Cardiac fibroblast (primary cell): Measurements from ENCODE around the gene ALKBH4.

Experiments used
- DNase-seq, 2 donors: peaks; one replicate each; pipeline versions ENCODE4 v3.0.0 to v3.0.0-alpha.2; 2010; ENCODE audit warnings: low read depth in 2 of 2
- H3K4me3 ChIP-seq, 2 donors: replicated peaks in 1 of 2; 1 replicate in 1 of 2; 2 replicates in 1 of 2; pipeline ENCODE4 v1.5.1; 2011; ENCODE audit warnings: low read depth in 2 of 2, low read length in 2 of 2, mild to moderate bottlenecking in 2 of 2, moderate library complexity in 1 of 2
- CTCF ChIP-seq: IDR thresholded peaks from one replicate; pipeline ENCODE4 v1.5.1; 2011; ENCODE audit warnings: low read depth, mild to moderate bottlenecking, low read length, inconsistent platforms

The ALKBH4 gene

GRCh38 chr7:102454468-102454867 is 10.2 kb downstream of the ALKBH4 start:
- no peak overlapping the region for H3K4me3 ChIP-seq
- TF ChIP-seq CTCF: no peak
- DNase-seq: no peak

GRCh38 chr7:102453319-102453718 is 11.3 kb downstream of the ALKBH4 start:
- DNase-seq: no peak
- H3K4me3 ChIP-seq: no peak overlapping the region
- TF ChIP-seq CTCF: no peak

- no peak overlapping the region for H3K4me3 ChIP-seq
- no peak for TF ChIP-seq CTCF
- no peak for DNase-seq
Measured at GRCh38 chr7:102452451-102452850, 12.2 kb downstream of the ALKBH4 start.

GRCh38 chr7:102451371-102452054 is 13.2 kb downstream of the ALKBH4 start:
- TF ChIP-seq CTCF: no peak
- no peak for DNase-seq
- H3K4me3 ChIP-seq: no peak overlapping the region

GRCh38 chr7:102450242-102450641 is 14.4 kb downstream of the ALKBH4 start:
- no peak for DNase-seq
- TF ChIP-seq CTCF: peak; percentile 12
- H3K4me3 ChIP-seq: no peak overlapping the region

- TF ChIP-seq CTCF: no peak
Measured at GRCh38 chr7:102449136-102449535, 15.5 kb downstream of the ALKBH4 start.

GRCh38 chr7:102447311-102447710 is 17.4 kb downstream of the ALKBH4 start:
- no peak for DNase-seq
- no peak for TF ChIP-seq CTCF
- no peak overlapping the region for H3K4me3 ChIP-seq

More at GRCh38 chr7:102449136-102449535, 15.5 kb downstream of the ALKBH4 start:
- no peak for DNase-seq
- no peak overlapping the region for H3K4me3 ChIP-seq
